H1 (cell line): Measurements from ENCODE around the gene ABHD6. TPM values are rescaled to one million over a fixed set of nuclear protein-coding genes. Genes with fewer than 3 reads are reported as not detected.

Experiments
- BACH1 ChIP-seq: IDR thresholded peaks from 2 replicates; pipeline ENCODE4 v1.6.1; 2012; ENCODE audit warnings: low read length, improper control_type of control experiment
- BRCA1 ChIP-seq: IDR thresholded peaks from 2 replicates; pipeline ENCODE4 v1.6.1; 2012; ENCODE audit warnings: low read depth, low read length, improper control_type of control experiment
- HDAC2 ChIP-seq, 2 experiments: fragments of 300-600 bp in 1 of 2; sonication (generic) in 1 of 2; IDR thresholded peaks; 2 replicates each; pipeline ENCODE4 v1.6.1; 2011 to 2012; ENCODE audit warnings: low read depth in 2 of 2, low read length in 2 of 2, mild to moderate bottlenecking in 2 of 2, moderate library complexity in 2 of 2, borderline replicate concordance in 1 of 2, inconsistent platforms in 1 of 2
- KDM1A ChIP-seq: fragments of 200-600, 300-600 bp; sonication (generic); IDR thresholded peaks from 2 replicates; pipeline ENCODE4 v1.7.1; 2016; ENCODE audit warnings: mild to moderate bottlenecking, low read length, borderline replicate concordance
- PHF8 ChIP-seq: fragments of 200-600 bp; sonication (generic); conservative IDR thresholded peaks from 2 replicates; pipeline ENCODE4 v1.7.1; 2012; ENCODE audit warnings: low read depth, mild to moderate bottlenecking, inconsistent platforms, low read length, moderate library complexity
- RBBP5 ChIP-seq: IDR thresholded peaks from 2 replicates; pipeline ENCODE4 v1.7.1; 2012; ENCODE audit warnings: low read depth, mild to moderate bottlenecking, inconsistent platforms, low read length, moderate library complexity, borderline replicate concordance
- RFX5 ChIP-seq: IDR thresholded peaks from 2 replicates; pipeline ENCODE4 v1.6.1; 2011; ENCODE audit warnings: low read depth, low read length, improper control_type of control experiment, borderline replicate concordance
- RXRA ChIP-seq: IDR thresholded peaks from 2 replicates; pipeline ENCODE4 v1.6.1; 2011; ENCODE audit warnings: low read depth, mild to moderate bottlenecking, low read length, moderate library complexity; ENCODE audit not compliant: insufficient read depth
- polyA plus RNA-seq, 7 experiments: library from polyadenylated mRNA; depleted of rRNA in 3 of 7; stranded (reverse) in 5 of 7; unstranded in 2 of 7; fragments of >200 nt in 5 of 7; fragments of 200-250 nt in 2 of 7; gene quantifications; 1 replicate in 5 of 7; 2 replicates in 1 of 7; 4 replicates in 1 of 7; pipeline versions ENCODE4 v1.2.1 to v1.2.3, GENCODE V29; 2011 to 2013; ENCODE audit warnings: missing spikeins in 2 of 7, mixed read lengths in 2 of 7
- total RNA-seq: library from RNA; stranded (reverse); fragmentation: NEBNext Ultra II Directional; extraction: Animal tissue kit (Norgen Biotek cat#: 25700); gene quantifications from 2 replicates; pipeline ENCODE4 v1.2.1, GENCODE V29; 2021
- TF ChIP-seq, protein P1 (sequence below): fragments of 300-600 bp; sonication (generic); IDR thresholded peaks from 2 replicates; pipeline ENCODE4 v1.7.1; 2012; ENCODE audit warnings: low read length, moderate library complexity, mild to moderate bottlenecking, inconsistent platforms; ENCODE audit not compliant: insufficient replicate concordance

ABHD6 gene
- total and polyA plus RNA-seq, 2 of the 8 experiments (the other 6 are each of a cell fraction or from before 2014, with no cell fraction given), result 5.9 to 6.6 TPM

DNA sequence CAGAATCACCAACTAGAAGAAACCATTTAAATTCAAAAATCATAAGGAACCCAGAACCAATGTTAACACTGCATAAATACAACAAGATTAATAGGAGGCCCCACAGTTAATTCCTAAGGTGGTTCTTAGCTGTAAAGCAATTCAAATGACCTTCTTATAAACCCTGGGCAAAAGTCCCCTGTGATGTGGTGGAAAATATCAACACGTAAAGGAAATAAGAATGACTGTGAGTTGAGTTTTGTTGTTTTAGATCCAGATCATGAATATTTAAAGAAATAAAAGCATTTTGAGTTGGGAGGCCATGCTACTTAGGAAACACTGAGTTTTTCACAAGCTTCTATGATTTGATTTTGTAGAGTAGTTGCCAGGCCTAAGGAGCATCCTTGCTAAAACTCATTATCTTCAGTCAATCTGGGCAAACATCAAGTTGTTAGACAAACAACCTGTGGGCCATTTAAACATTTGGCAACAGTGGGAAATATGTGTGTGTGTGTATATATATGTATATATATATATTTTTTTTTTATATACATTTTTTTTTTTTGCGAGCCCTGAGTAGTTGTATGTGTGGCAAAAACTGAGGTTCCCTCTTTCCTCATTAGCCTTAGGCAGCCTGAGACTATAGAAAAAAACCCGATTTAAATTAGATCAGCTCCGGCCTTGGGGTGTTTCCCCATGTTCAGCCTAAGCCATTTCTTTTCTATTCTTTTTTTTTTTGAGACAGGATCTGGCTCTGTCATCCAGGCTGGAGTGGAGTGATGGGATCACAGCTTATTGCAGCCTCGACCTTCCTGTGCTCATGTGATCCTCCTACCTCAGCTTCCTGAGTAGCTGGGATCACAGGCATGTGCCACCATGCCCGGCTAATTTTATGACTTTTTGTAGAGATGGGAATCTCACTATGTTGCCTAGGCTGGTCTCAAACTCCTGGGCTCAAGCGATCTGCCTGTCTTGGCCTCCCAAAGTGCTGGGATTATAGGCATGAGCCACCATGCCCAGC is 87.1 kb downstream of the ABHD6 start (continued):
- TF ChIP-seq, protein P1, sequence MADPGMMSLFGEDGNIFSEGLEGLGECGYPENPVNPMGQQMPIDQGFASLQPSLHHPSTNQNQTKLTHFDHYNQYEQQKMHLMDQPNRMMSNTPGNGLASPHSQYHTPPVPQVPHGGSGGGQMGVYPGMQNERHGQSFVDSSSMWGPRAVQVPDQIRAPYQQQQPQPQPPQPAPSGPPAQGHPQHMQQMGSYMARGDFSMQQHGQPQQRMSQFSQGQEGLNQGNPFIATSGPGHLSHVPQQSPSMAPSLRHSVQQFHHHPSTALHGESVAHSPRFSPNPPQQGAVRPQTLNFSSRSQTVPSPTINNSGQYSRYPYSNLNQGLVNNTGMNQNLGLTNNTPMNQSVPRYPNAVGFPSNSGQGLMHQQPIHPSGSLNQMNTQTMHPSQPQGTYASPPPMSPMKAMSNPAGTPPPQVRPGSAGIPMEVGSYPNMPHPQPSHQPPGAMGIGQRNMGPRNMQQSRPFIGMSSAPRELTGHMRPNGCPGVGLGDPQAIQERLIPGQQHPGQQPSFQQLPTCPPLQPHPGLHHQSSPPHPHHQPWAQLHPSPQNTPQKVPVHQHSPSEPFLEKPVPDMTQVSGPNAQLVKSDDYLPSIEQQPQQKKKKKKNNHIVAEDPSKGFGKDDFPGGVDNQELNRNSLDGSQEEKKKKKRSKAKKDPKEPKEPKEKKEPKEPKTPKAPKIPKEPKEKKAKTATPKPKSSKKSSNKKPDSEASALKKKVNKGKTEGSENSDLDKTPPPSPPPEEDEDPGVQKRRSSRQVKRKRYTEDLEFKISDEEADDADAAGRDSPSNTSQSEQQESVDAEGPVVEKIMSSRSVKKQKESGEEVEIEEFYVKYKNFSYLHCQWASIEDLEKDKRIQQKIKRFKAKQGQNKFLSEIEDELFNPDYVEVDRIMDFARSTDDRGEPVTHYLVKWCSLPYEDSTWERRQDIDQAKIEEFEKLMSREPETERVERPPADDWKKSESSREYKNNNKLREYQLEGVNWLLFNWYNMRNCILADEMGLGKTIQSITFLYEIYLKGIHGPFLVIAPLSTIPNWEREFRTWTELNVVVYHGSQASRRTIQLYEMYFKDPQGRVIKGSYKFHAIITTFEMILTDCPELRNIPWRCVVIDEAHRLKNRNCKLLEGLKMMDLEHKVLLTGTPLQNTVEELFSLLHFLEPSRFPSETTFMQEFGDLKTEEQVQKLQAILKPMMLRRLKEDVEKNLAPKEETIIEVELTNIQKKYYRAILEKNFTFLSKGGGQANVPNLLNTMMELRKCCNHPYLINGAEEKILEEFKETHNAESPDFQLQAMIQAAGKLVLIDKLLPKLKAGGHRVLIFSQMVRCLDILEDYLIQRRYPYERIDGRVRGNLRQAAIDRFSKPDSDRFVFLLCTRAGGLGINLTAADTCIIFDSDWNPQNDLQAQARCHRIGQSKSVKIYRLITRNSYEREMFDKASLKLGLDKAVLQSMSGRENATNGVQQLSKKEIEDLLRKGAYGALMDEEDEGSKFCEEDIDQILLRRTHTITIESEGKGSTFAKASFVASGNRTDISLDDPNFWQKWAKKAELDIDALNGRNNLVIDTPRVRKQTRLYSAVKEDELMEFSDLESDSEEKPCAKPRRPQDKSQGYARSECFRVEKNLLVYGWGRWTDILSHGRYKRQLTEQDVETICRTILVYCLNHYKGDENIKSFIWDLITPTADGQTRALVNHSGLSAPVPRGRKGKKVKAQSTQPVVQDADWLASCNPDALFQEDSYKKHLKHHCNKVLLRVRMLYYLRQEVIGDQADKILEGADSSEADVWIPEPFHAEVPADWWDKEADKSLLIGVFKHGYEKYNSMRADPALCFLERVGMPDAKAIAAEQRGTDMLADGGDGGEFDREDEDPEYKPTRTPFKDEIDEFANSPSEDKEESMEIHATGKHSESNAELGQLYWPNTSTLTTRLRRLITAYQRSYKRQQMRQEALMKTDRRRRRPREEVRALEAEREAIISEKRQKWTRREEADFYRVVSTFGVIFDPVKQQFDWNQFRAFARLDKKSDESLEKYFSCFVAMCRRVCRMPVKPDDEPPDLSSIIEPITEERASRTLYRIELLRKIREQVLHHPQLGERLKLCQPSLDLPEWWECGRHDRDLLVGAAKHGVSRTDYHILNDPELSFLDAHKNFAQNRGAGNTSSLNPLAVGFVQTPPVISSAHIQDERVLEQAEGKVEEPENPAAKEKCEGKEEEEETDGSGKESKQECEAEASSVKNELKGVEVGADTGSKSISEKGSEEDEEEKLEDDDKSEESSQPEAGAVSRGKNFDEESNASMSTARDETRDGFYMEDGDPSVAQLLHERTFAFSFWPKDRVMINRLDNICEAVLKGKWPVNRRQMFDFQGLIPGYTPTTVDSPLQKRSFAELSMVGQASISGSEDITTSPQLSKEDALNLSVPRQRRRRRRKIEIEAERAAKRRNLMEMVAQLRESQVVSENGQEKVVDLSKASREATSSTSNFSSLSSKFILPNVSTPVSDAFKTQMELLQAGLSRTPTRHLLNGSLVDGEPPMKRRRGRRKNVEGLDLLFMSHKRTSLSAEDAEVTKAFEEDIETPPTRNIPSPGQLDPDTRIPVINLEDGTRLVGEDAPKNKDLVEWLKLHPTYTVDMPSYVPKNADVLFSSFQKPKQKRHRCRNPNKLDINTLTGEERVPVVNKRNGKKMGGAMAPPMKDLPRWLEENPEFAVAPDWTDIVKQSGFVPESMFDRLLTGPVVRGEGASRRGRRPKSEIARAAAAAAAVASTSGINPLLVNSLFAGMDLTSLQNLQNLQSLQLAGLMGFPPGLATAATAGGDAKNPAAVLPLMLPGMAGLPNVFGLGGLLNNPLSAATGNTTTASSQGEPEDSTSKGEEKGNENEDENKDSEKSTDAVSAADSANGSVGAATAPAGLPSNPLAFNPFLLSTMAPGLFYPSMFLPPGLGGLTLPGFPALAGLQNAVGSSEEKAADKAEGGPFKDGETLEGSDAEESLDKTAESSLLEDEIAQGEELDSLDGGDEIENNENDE, result no peak
- TF ChIP-seq HDAC2 (IDR thresholded peaks at IDR 0.05; ENCODE audit: borderline replicate concordance in 1 of 2, low read depth in 2 of 2, low read length in 2 of 2) (no peak), BACH1 (no peak), KDM1A (no peak), BRCA1 (no peak), RXRA (no peak), RFX5 (no peak), PHF8 (no peak), RBBP5 (no peak)
